Mesendoderm (in vitro differentiated cells): ENCODE data around the gene TADA2A.
A peak's percentile ranks its signal among the peaks of the same experiment; 100 is the strongest.

Experiments used
- DNase-seq: peaks from one replicate; pipeline ENCODE4 v3.0.0; 2013
- H2AK5ac ChIP-seq: 2 replicates; pipeline ENCODE4 v1.6.1; 2013; ENCODE audit warnings: low read length, inconsistent platforms
- H2BK120ac ChIP-seq: 2 replicates; pipeline ENCODE4 v1.6.1; 2013; ENCODE audit warnings: low read depth, mild to moderate bottlenecking, low read length, moderate library complexity, mixed read lengths
- H2BK15ac ChIP-seq: replicated peaks from 2 replicates; pipeline ENCODE4 v1.6.1; 2013; ENCODE audit warnings: low read depth, mild to moderate bottlenecking, moderate library complexity
- H2BK5ac ChIP-seq: 2 replicates; pipeline ENCODE4 v1.6.1; 2013; ENCODE audit warnings: low read length, inconsistent platforms
- H3K18ac ChIP-seq: 2 replicates; pipeline ENCODE4 v1.6.1; 2013; ENCODE audit warnings: mild to moderate bottlenecking, low read length, mixed read lengths
- H3K23ac ChIP-seq: one replicate; pipeline ENCODE4 v1.6.1; 2013; ENCODE audit warnings: low read length
- H3K27ac ChIP-seq: 2 replicates; pipeline ENCODE4 v1.5.1; 2013; ENCODE audit warnings: low read depth, mild to moderate bottlenecking, inconsistent platforms, low read length, moderate library complexity
- H3K27me3 ChIP-seq: 2 replicates; pipeline ENCODE4 v1.6.1; 2013; ENCODE audit warnings: low read length, control low read depth, mild to moderate bottlenecking, inconsistent platforms; ENCODE audit not compliant: insufficient read depth, poor library complexity
- H3K36me3 ChIP-seq: 2 replicates; pipeline ENCODE4 v1.6.1; 2013; ENCODE audit warnings: low read length, inconsistent platforms; ENCODE audit not compliant: control insufficient read depth, insufficient read depth
- H3K4ac ChIP-seq: one replicate; pipeline ENCODE4 v1.6.1; 2013; ENCODE audit warnings: low read depth, mild to moderate bottlenecking, low read length, moderate library complexity
- H3K4me1 ChIP-seq: 2 replicates; pipeline ENCODE4 v1.6.1; 2013; ENCODE audit warnings: low read depth, low read length, inconsistent platforms; ENCODE audit not compliant: control insufficient read depth
- H3K4me2 ChIP-seq: 2 replicates; pipeline ENCODE4 v1.6.1; 2013; ENCODE audit warnings: low read length
- H3K4me3 ChIP-seq: 2 replicates; pipeline ENCODE4 v1.5.1; 2013; ENCODE audit warnings: mild to moderate bottlenecking, low read length
- H3K56ac ChIP-seq: one replicate; pipeline ENCODE4 v1.6.1; 2013; ENCODE audit warnings: low read length
- H3K79me1 ChIP-seq: 2 replicates; pipeline ENCODE4 v1.6.1; 2013; ENCODE audit warnings: low read length, inconsistent platforms
- H3K79me2 ChIP-seq: 2 replicates; pipeline ENCODE4 v1.6.1; 2013; ENCODE audit warnings: mild to moderate bottlenecking, low read length; ENCODE audit not compliant: control insufficient read depth, insufficient read depth
- H3K9ac ChIP-seq: 2 replicates; pipeline ENCODE4 v1.6.1; 2013; ENCODE audit warnings: low read length, inconsistent platforms
- H4K5ac ChIP-seq: one replicate; pipeline ENCODE4 v1.6.1; 2013; ENCODE audit warnings: low read length
- H4K8ac ChIP-seq: one replicate; pipeline ENCODE4 v1.6.1; 2013; ENCODE audit warnings: low read depth, mild to moderate bottlenecking, control low read depth, low read length, moderate library complexity
- WGBS: extraction: QIAGEN DNeasy Blood & Tissue Kit; methylation state at CpG from one replicate; pipeline ENCODE4 v1.1.7; 2013; ENCODE audit warnings: low lambda C conversion rate, missing lambda C conversion rate; ENCODE audit not compliant: insufficient coverage; ENCODE audit errors: extremely low coverage; 5-methylcytosine and 5-hydroxymethylcytosine counted together

Gene TADA2A

DNA sequence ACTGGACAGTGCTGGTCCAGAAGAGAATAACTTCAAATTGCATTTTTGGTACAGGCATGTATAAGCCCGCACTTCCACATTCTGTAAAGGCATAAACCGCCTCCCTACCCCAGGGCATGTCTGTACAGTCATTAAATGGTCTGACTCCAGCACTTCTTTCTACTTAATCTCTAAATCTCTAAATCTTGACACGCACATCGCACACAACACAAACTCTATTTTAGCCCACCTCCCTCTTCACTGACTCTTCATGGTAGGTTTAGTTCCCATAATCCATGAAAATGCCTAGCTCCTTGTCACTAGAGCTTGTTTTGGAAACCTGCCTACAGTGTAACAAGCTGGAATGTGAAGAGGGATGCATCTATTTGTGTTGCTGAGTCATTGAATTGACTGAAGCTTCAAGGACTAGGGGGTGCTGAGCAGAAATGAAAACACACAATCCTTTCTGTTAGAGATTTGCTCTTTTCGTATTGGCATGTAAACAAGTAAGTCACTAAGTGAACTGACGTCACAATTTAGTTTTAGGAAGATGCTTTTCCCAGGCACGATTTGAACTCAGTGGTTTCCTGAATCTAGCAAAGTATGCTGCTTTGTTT is 81.4 kb downstream of the TADA2A start:
- Histone ChIP-seq H3K36me3 (no peaks in the 10 kb centered on the region), H3K27ac (no peak overlapping the region), H3K23ac (no peak overlapping the region), H3K4me3 (no peak overlapping the region), H3K18ac (no peak overlapping the region), H3K79me2 (no peaks in the 10 kb centered on the region), H3K4me1 (peaks cover 5% of the 10 kb centered on the region), H3K4ac (no peak overlapping the region), H2AK5ac (no peak overlapping the region), H3K4me2 (no peak overlapping the region), H2BK5ac (no peak overlapping the region), H3K9ac (no peak overlapping the region), H3K56ac (peak overlapping the region; percentile 12), H4K5ac (no peak overlapping the region), H3K79me1 (no peaks in the 10 kb centered on the region), H4K8ac (no peak overlapping the region), H2BK15ac (no peak overlapping the region), H3K27me3 (no peaks in the 10 kb centered on the region), H2BK120ac (no peak overlapping the region)
- WGBS, result 100% methylated on average over 2 of the region's 7 CpGs
- peak; percentile 83 for DNase-seq

DNA sequence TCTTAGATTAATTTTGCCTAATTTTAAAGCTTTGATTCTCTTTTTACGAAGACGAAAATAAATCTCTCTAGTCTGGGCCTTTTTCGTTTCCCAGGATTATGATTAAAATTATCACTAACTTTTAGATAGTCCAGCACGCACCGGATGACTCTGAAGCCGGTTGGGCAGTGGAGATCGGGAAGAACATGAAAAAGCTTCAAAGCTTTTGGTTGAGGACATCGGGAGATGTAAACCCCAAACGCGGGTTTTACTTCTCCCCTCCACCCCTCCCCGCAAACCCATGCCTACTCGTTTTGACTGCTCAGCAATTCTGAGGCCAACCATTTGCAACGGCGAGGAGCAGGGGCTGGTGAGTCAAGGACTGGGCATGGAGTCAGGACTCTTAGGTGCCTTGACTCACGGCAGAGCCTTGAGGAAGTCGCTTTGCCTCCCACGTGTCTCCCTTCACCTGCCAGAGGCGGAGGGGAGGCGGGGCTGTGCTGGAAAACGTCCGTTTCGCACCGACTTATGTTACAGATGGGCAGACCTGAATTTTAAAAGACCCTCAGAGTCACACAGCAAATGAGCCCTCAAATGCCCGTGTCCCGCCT is 82.0 kb downstream of the TADA2A start:
- H3K79me2 ChIP-seq, result no peaks in the 10 kb centered on the region
- H3K4me3 ChIP-seq, result no peak overlapping the region
- H3K4me1 ChIP-seq, result peaks cover 5% of the 10 kb centered on the region
- no peaks in the 10 kb centered on the region for H3K36me3 ChIP-seq
- no peaks in the 10 kb centered on the region for H3K27me3 ChIP-seq
- H3K4me2 ChIP-seq, result peak overlapping the region; percentile 64
- H3K23ac ChIP-seq, result no peak overlapping the region
- no peak overlapping the region for H2AK5ac ChIP-seq
- WGBS, result no CpG with 5 or more reads among the region's 25 CpGs
- H3K56ac ChIP-seq, result peak overlapping the region; percentile 84
- DNase-seq, result peak; percentile 93
- H3K9ac ChIP-seq, result peak overlapping the region; percentile 72
- H2BK5ac ChIP-seq, result no peak overlapping the region
- H3K18ac ChIP-seq, result no peak overlapping the region
- no peaks in the 10 kb centered on the region for H3K79me1 ChIP-seq
- H2BK15ac ChIP-seq, result no peak overlapping the region
- no peak overlapping the region for H2BK120ac ChIP-seq
- H4K5ac ChIP-seq, result no peak overlapping the region
- no peak overlapping the region for H3K4ac ChIP-seq
- H4K8ac ChIP-seq, result no peak overlapping the region
- H3K27ac ChIP-seq, result no peak overlapping the region

DNA sequence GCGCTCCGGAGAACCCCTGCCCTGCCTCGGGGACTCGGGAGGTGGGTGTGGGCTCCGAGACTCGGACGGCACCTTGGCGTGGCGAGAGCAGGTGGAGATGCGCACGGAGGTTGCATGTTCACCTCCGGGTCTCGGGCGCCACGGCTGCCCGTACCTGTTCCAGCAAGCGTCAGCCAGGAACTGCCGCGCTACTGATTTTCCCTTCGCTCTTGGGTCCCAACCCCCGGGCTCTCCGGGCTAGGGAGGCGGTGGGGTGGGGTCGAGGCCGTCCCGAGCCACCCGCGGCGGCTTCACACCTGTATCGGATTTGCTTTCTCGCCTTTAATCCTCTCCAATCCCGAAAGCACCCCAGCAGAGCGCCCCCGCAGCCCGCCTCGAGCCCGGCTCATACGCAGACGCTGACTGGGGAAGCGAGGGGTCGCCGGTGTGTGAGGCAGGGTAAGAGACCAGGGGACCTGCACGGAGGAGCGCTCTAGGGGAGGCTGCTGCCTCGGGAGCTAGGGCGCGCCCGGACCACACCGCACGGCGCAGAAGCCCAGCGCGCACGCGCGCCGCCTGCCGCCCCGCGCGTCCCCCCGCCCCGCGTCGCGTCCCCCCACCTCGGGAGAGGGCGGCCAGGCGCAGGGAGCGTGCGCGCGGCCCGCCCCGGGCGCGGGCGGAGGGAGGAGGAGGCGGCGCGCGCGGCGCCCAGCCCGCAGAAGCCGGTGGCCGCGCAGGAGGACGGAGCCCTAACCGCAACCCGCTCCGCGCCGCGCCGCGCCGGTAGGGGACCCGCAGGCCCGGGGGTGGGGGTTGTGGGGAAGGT is 82.7 kb downstream of the TADA2A start, which contains the start of gene DUSP14:
DUSP14 (plus strand) TSS at position 695 of the 805 bp plus-strand sequence. CDS start 22,382 bp downstream, outside the sequence.
- Histone ChIP-seq H4K8ac (no peak within 1 kb of the TSS), H2BK5ac (no peak within 1 kb of the TSS), H4K5ac (no peak within 1 kb of the TSS), H3K36me3 (no peaks in the 10 kb centered on the region), H3K4me3 (peak within 1 kb of the TSS; percentile 64), H3K27ac (peak within 1 kb of the TSS; percentile 75), H3K9ac (peak within 1 kb of the TSS; percentile 72), H3K18ac (peak within 1 kb of the TSS; percentile 62), H3K79me1 (peaks cover 2% of the 10 kb centered on the region), H3K56ac (peak within 1 kb of the TSS; percentile 84), H3K79me2 (peaks cover under 1% of the 10 kb centered on the region), H3K4ac (no peak within 1 kb of the TSS), H2BK15ac (no peak within 1 kb of the TSS), H3K23ac (no peak within 1 kb of the TSS), H3K4me1 (peaks cover 5% of the 10 kb centered on the region), H3K4me2 (peak within 1 kb of the TSS; percentile 93), H2AK5ac (no peak within 1 kb of the TSS), H2BK120ac (no peak within 1 kb of the TSS), H3K27me3 (no peaks in the 10 kb centered on the region)
- no CpG with 5 or more reads among the region's 100 CpGs for WGBS
- peak; percentile 88 for DNase-seq

DNA sequence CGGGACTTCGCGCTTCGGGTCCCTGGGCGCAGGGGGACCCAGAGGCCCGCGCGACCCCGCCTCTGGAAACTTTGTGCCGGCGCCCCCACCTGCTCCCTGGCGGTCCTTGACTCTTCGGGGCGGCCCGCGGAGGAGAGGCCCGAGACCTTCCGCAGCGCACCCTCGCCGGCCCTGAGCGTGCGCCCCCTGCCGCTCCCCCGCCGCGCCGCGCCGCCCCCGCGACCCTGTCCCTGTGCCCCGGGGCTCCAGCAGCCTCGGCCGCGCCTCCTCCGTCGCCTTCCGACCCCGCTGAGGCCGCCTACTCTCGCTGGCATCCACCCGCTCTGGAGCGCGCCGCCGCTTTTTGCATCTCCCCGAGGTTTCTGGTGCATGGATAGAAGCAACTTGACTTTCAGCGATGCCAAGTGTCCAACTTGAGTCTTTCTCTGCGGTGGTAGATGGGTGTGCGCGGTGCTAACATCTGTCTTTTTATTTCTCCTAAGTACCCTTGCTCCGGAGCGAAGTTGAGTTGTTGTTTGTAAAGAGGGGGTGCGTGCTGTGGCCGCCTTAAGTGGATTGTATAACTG is 83.4 kb downstream of the TADA2A start:
- H2BK5ac ChIP-seq, result no peak overlapping the region
- H3K4me3 ChIP-seq, result peak overlapping the region; percentile 64
- H4K5ac ChIP-seq, result no peak overlapping the region
- H3K4ac ChIP-seq, result no peak overlapping the region
- no peak overlapping the region for H2AK5ac ChIP-seq
- H3K79me2 ChIP-seq, result peaks cover 4% of the 10 kb centered on the region
- DNase-seq, result peak; percentile 83
- peak overlapping the region; percentile 62 for H3K18ac ChIP-seq
- H2BK15ac ChIP-seq, result no peak overlapping the region
- H3K4me1 ChIP-seq, result peaks cover 5% of the 10 kb centered on the region
- no peaks in the 10 kb centered on the region for H3K36me3 ChIP-seq
- WGBS, result no CpG with 5 or more reads among the region's 56 CpGs
- H3K27ac ChIP-seq, result peak overlapping the region; percentile 23
- peak overlapping the region; percentile 72 for H3K9ac ChIP-seq
- peak overlapping the region; percentile 93 for H3K4me2 ChIP-seq
- peaks cover 4% of the 10 kb centered on the region for H3K79me1 ChIP-seq
- peak overlapping the region; percentile 76 for H3K56ac ChIP-seq
- no peak overlapping the region for H3K23ac ChIP-seq
- H3K27me3 ChIP-seq, result no peaks in the 10 kb centered on the region
- no peak overlapping the region for H4K8ac ChIP-seq
- no peak overlapping the region for H2BK120ac ChIP-seq

DNA sequence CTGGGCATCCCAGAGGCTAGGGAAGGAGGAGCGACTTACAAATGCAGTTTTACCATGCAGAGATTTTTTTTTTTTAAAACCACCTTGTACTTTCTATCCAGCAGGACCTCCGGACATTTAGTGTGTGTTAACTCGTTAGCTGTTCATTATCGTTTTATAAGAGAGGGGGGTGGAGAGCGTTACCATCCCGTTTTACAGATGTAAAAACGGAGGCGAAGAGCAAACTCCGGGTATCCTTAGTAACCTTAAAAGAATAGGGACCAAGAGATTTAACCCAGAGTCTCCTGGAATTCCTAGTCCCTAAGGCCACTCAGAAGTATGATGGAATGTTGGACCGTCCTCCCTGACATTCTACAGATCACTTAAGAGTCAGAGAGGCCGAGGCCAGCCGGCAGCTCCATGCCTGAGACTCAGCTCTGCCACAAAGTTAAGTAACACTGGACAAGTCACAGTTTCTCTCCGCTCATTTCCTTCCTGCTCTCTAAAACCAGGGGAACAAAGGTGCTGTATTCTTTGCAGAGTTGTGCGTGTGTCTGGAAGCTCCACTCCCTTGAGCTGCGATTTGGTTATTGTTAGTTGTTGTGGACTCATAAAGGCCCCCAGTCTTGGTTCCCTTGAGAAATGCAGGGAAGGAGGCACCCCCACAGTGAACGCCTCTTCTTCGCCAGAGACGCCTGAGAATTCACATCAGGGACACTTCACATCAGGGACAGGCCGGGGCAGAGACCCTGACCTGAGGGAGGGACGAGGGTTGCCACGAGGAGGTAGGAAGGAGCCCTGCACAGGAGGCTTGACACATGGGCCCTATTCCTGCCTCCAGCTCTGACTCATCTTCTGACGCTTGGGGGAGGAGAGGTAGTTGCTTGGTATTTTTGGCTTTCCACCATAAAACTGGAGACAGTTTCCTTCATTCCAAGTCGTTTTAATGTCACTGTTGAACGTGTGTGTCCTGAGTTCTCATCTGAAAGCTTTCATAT is 84.2 kb downstream of the TADA2A start:
- WGBS, result no CpG with 5 or more reads among the region's 24 CpGs
- peak; percentile 92 for DNase-seq

More for the DNA sequence above, 84.2 kb downstream of the TADA2A start:
- Histone ChIP-seq H4K5ac (no peak overlapping the region), H2BK120ac (no peak overlapping the region), H3K9ac (peak overlapping the region; percentile 72), H2AK5ac (no peak overlapping the region), H3K4me2 (peak overlapping the region; percentile 93), H3K79me1 (peaks cover 4% of the 10 kb centered on the region), H3K36me3 (no peaks in the 10 kb centered on the region), H3K4me1 (peaks cover 5% of the 10 kb centered on the region), H3K18ac (no peak overlapping the region), H3K79me2 (peaks cover 5% of the 10 kb centered on the region), H3K27ac (peak overlapping the region; percentile 10), H4K8ac (no peak overlapping the region), H2BK15ac (no peak overlapping the region), H3K4ac (no peak overlapping the region), H3K23ac (peak overlapping the region; percentile 80), H3K4me3 (peak overlapping the region; percentile 64), H3K27me3 (no peaks in the 10 kb centered on the region), H2BK5ac (no peak overlapping the region), H3K56ac (peak overlapping the region; percentile 78)
